ENCODE results near the gene LAMP1. TPM values are rescaled to one million over a fixed set of nuclear protein-coding genes. Genes with fewer than 3 reads are reported as not detected.

The LAMP1 gene
- total and polyA plus RNA-seq, 2 donors from 2014 or later, result 210 to 256 TPM

- TF ChIP-seq CTCF (IDR thresholded peaks at IDR 0.05; ENCODE audit: borderline replicate concordance, extremely low read depth, insufficient read depth), result no peak
- Histone ChIP-seq H3K36me3 (ENCODE audit: control insufficient read depth in 2 of 3, insufficient read depth in 3 of 3, low read length in 3 of 3) (peaks cover 4 to 25% (median 20%) of the 10 kb centered on the region in 3 donors), H3K4me3 (ENCODE audit: low read length in 3 of 3) (no peak overlapping the region), H3K9me3 (ENCODE audit: control insufficient read depth in 2 of 3, insufficient read depth in 1 of 3, low read length in 3 of 3) (no peaks in the 10 kb centered on the region), H3K27ac (ENCODE audit: low read depth in 2 of 2, low read length in 2 of 2) (no peak overlapping the region), H3K4me1 (ENCODE audit: control insufficient read depth in 2 of 3, insufficient read depth in 2 of 3, low read depth in 1 of 3, low read length in 3 of 3) (peaks cover 0 to 11% (median 3%) of the 10 kb centered on the region in 3 donors), H3K9ac (ENCODE audit: low read length in 3 of 3) (no peak overlapping the region), H3K27me3 (ENCODE audit: control insufficient read depth, insufficient read depth, low read length) (no peaks in the 10 kb centered on the region)
- DNase-seq (no peak), FAIRE-seq (no peak)
- intact Hi-C loops (cut with DNase I), result no loop called here
Measured at GRCh38 chr13:113325779-113326178, 28.7 kb downstream of the LAMP1 start.

GRCh38 chr13:113327391-113327765 lies 30.3 kb downstream of the LAMP1 start:
- DNase-seq (no peak), FAIRE-seq (no peak)
- no peak overlapping the region for H3K4me3 ChIP-seq (ENCODE audit: low read length in 3 of 3)
- H3K27ac ChIP-seq (ENCODE audit: low read depth in 2 of 2, low read length in 2 of 2), result no peak overlapping the region
- peaks cover 4 to 10% (median 9%) of the 10 kb centered on the region in 3 donors for H3K36me3 ChIP-seq (ENCODE audit: control insufficient read depth in 2 of 3, insufficient read depth in 3 of 3, low read length in 3 of 3)
- TF ChIP-seq CTCF (IDR thresholded peaks at IDR 0.05; ENCODE audit: borderline replicate concordance, extremely low read depth, insufficient read depth), result no peak
- no peaks in the 10 kb centered on the region for H3K4me1 ChIP-seq (ENCODE audit: control insufficient read depth in 2 of 3, insufficient read depth in 2 of 3, low read depth in 1 of 3, low read length in 3 of 3)
- no peaks in the 10 kb centered on the region for H3K9me3 ChIP-seq (ENCODE audit: control insufficient read depth in 2 of 3, insufficient read depth in 1 of 3, low read length in 3 of 3)
- H3K27me3 ChIP-seq (ENCODE audit: control insufficient read depth, insufficient read depth, low read length), result no peaks in the 10 kb centered on the region
- intact Hi-C loops (cut with DNase I), result no loop called here
- H3K9ac ChIP-seq (ENCODE audit: low read length in 3 of 3), result no peak overlapping the region

GRCh38 chr13:113327766-113328471 lies 30.9 kb downstream of the LAMP1 start:
- FAIRE-seq, result no peak
- TF ChIP-seq CTCF (IDR thresholded peaks at IDR 0.05; ENCODE audit: borderline replicate concordance, extremely low read depth, insufficient read depth), result no peak
- no peaks in the 10 kb centered on the region for H3K27me3 ChIP-seq (ENCODE audit: control insufficient read depth, insufficient read depth, low read length)
- no peaks in the 10 kb centered on the region for H3K4me1 ChIP-seq (ENCODE audit: control insufficient read depth in 2 of 3, insufficient read depth in 2 of 3, low read depth in 1 of 3, low read length in 3 of 3)
- intact Hi-C loops (cut with DNase I), result no loop called here
- H3K9ac ChIP-seq (ENCODE audit: low read length in 3 of 3), result no peak overlapping the region
- peaks cover 4 to 10% (median 9%) of the 10 kb centered on the region in 3 donors for H3K36me3 ChIP-seq (ENCODE audit: control insufficient read depth in 2 of 3, insufficient read depth in 3 of 3, low read length in 3 of 3)
- H3K4me3 ChIP-seq (ENCODE audit: low read length in 3 of 3), result no peak overlapping the region
- DNase-seq, result no peak
- no peaks in the 10 kb centered on the region for H3K9me3 ChIP-seq (ENCODE audit: control insufficient read depth in 2 of 3, insufficient read depth in 1 of 3, low read length in 3 of 3)
- H3K27ac ChIP-seq (ENCODE audit: low read depth in 2 of 2, low read length in 2 of 2), result no peak overlapping the region
